Liver (tissue), 9 donors: Measurements from ENCODE around the gene GNG13. TPM values are rescaled to one million over a fixed set of nuclear protein-coding genes. Genes with fewer than 3 reads are reported as not detected.

Source experiments
- DNase-seq: peaks from one replicate; pipeline ENCODE4 v3.0.0-alpha.2; 2017; ENCODE audit warnings: low spot score
- H3K27ac ChIP-seq, 2 donors: one replicate each; pipeline ENCODE4 v1.7.0; 2013; ENCODE audit warnings: inconsistent platforms in 2 of 2, low read length in 2 of 2, control low read depth in 1 of 2, low read depth in 1 of 2, mild to moderate bottlenecking in 1 of 2
- H3K27me3 ChIP-seq, 4 donors: one replicate each; pipeline versions ENCODE4 v1.6.1 to v1.7.0; 2013; ENCODE audit warnings: low read length in 3 of 4, inconsistent platforms in 1 of 4, mild to moderate bottlenecking in 1 of 4, moderate library complexity in 1 of 4; ENCODE audit not compliant: control insufficient read depth in 4 of 4, insufficient read depth in 4 of 4
- H3K36me3 ChIP-seq, 4 donors: one replicate each; pipeline versions ENCODE4 v1.6.1 to v1.7.0; 2013; ENCODE audit warnings: low read length in 3 of 4, mild to moderate bottlenecking in 3 of 4, low read depth in 1 of 4, moderate library complexity in 1 of 4; ENCODE audit not compliant: control insufficient read depth in 4 of 4, insufficient read depth in 3 of 4
- H3K4me1 ChIP-seq, 4 donors: one replicate each; pipeline versions ENCODE4 v1.6.1 to v1.7.0; 2013; ENCODE audit warnings: low read length in 3 of 4, mild to moderate bottlenecking in 3 of 4, moderate library complexity in 1 of 4; ENCODE audit not compliant: control insufficient read depth in 4 of 4, insufficient read depth in 4 of 4
- H3K4me3 ChIP-seq, 3 donors: one replicate each; pipeline versions ENCODE4 v1.6.1 to v1.7.0; 2013; ENCODE audit warnings: low read length in 3 of 3, control low read depth in 1 of 3, low read depth in 1 of 3, mild to moderate bottlenecking in 1 of 3
- H3K9ac ChIP-seq, 2 donors: one replicate each; pipeline ENCODE4 v1.7.0; 2013; ENCODE audit warnings: low read length in 2 of 2, mild to moderate bottlenecking in 2 of 2, moderate library complexity in 2 of 2, control low read depth in 1 of 2, low read depth in 1 of 2
- H3K9me3 ChIP-seq, 4 donors: one replicate each; pipeline versions ENCODE4 v1.6.1 to v1.7.0; 2013; ENCODE audit warnings: low read length in 3 of 4; ENCODE audit not compliant: control insufficient read depth in 4 of 4
- ATF3 ChIP-seq: IDR thresholded peaks from 2 replicates; pipeline ENCODE4 v1.6.1; 2016; ENCODE audit warnings: antibody characterized with exemption
- FOXA1 ChIP-seq: IDR thresholded peaks from 2 replicates; pipeline ENCODE4 v1.6.1; 2016; ENCODE audit warnings: antibody characterized with exemption
- GABPA ChIP-seq, 2 donors: IDR thresholded peaks in 1 of 2; conservative IDR thresholded peaks in 1 of 2; 2 replicates each; pipeline ENCODE4 v1.6.1; 2016; ENCODE audit warnings: antibody characterized with exemption in 2 of 2, mild to moderate bottlenecking in 1 of 2, moderate library complexity in 1 of 2
- HNF4G ChIP-seq: IDR thresholded peaks from 2 replicates; pipeline ENCODE4 v1.6.1; 2016; ENCODE audit warnings: antibody characterized with exemption
- JUND ChIP-seq, 2 donors: IDR thresholded peaks; 2 replicates each; pipeline ENCODE4 v1.6.1; 2016; ENCODE audit warnings: antibody characterized with exemption in 2 of 2
- MAX ChIP-seq: IDR thresholded peaks from 2 replicates; pipeline ENCODE4 v1.6.1; 2016; ENCODE audit warnings: antibody characterized with exemption
- RAD21 ChIP-seq, 2 donors: IDR thresholded peaks; 2 replicates each; pipeline ENCODE4 v1.6.1; 2016; ENCODE audit warnings: antibody characterized with exemption in 2 of 2, mild to moderate bottlenecking in 2 of 2
- SP1 ChIP-seq: IDR thresholded peaks from 2 replicates; pipeline ENCODE4 v1.6.1; 2018; ENCODE audit warnings: antibody characterized with exemption, mild to moderate bottlenecking
- TAF1 ChIP-seq: conservative IDR thresholded peaks from 2 replicates; pipeline ENCODE4 v1.6.1; 2016; ENCODE audit warnings: antibody characterized with exemption, mild to moderate bottlenecking
- WGBS: extraction: QIAGEN DNeasy Blood & Tissue Kit; methylation state at CpG from one replicate; pipeline ENCODE4 v1.1.7; 2013; 5-methylcytosine and 5-hydroxymethylcytosine counted together
- polyA plus RNA-seq, 2 donors: library from polyadenylated mRNA; stranded (reverse) in 1 of 2; unstranded in 1 of 2; fragments of 200-250 nt in 1 of 2; fragments of >200 nt in 1 of 2; fragmentation: Nextera tagmentation in 1 of 2; extraction: Ambion mirVana in 1 of 2; gene quantifications; one replicate each; pipeline versions ENCODE4 v1.2.1 to v1.2.3, GENCODE V29; 2013 to 2015
- total RNA-seq, 2 donors: library from RNA; depleted of rRNA; stranded (reverse); fragments of >200 nt; gene quantifications; one replicate each; pipeline ENCODE4 v1.2.3, GENCODE V29; 2014
- TF ChIP-seq, protein P1 (sequence below): IDR thresholded peaks from 2 replicates; pipeline ENCODE4 v1.6.1; 2016; ENCODE audit warnings: antibody characterized with exemption
- TF ChIP-seq, protein P2 (sequence below): IDR thresholded peaks from 2 replicates; pipeline ENCODE4 v1.6.1; 2016; ENCODE audit warnings: antibody characterized with exemption, mild to moderate bottlenecking
- donor health status: healthy.
- donor health status: healthy.
- donor health status: healthy.
- donor health status: healthy.
- donor health status: healthy.

GNG13 gene
- total and polyA plus RNA-seq, 4 donors, result not detected

- peaks cover 8 to 10% (median 8%) of the 10 kb centered on the region in 4 donors for H3K4me1 ChIP-seq
- H3K9me3 ChIP-seq, result no peaks in the 10 kb centered on the region
- 93% methylated on average over 8 of the region's 8 CpGs for WGBS
- H3K4me3 ChIP-seq, result no peak overlapping the region
- DNase-seq, result no peak
- H3K27ac ChIP-seq, result no peak overlapping the region
- H3K27me3 ChIP-seq, result peaks cover 0 to 3% (median 0%) of the 10 kb centered on the region in 4 donors
- H3K9ac ChIP-seq, result no peak overlapping the region
- TF ChIP-seq HNF4G (no peak), FOXA1 (no peak), SP1 (no peak), GABPA (IDR thresholded peaks at IDR 0.05 in 1 of 2, conservative IDR thresholded peaks at IDR 0.05 in 1 of 2) (no peak), ATF3 (no peak), MAX (no peak), JUND (IDR thresholded peaks at IDR 0.05) (no peak), RAD21 (IDR thresholded peaks at IDR 0.05) (no peak)
- TF ChIP-seq, protein P1, sequence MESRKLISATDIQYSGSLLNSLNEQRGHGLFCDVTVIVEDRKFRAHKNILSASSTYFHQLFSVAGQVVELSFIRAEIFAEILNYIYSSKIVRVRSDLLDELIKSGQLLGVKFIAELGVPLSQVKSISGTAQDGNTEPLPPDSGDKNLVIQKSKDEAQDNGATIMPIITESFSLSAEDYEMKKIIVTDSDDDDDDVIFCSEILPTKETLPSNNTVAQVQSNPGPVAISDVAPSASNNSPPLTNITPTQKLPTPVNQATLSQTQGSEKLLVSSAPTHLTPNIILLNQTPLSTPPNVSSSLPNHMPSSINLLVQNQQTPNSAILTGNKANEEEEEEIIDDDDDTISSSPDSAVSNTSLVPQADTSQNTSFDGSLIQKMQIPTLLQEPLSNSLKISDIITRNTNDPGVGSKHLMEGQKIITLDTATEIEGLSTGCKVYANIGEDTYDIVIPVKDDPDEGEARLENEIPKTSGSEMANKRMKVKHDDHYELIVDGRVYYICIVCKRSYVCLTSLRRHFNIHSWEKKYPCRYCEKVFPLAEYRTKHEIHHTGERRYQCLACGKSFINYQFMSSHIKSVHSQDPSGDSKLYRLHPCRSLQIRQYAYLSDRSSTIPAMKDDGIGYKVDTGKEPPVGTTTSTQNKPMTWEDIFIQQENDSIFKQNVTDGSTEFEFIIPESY, result no peak
- TF ChIP-seq, protein P2, sequence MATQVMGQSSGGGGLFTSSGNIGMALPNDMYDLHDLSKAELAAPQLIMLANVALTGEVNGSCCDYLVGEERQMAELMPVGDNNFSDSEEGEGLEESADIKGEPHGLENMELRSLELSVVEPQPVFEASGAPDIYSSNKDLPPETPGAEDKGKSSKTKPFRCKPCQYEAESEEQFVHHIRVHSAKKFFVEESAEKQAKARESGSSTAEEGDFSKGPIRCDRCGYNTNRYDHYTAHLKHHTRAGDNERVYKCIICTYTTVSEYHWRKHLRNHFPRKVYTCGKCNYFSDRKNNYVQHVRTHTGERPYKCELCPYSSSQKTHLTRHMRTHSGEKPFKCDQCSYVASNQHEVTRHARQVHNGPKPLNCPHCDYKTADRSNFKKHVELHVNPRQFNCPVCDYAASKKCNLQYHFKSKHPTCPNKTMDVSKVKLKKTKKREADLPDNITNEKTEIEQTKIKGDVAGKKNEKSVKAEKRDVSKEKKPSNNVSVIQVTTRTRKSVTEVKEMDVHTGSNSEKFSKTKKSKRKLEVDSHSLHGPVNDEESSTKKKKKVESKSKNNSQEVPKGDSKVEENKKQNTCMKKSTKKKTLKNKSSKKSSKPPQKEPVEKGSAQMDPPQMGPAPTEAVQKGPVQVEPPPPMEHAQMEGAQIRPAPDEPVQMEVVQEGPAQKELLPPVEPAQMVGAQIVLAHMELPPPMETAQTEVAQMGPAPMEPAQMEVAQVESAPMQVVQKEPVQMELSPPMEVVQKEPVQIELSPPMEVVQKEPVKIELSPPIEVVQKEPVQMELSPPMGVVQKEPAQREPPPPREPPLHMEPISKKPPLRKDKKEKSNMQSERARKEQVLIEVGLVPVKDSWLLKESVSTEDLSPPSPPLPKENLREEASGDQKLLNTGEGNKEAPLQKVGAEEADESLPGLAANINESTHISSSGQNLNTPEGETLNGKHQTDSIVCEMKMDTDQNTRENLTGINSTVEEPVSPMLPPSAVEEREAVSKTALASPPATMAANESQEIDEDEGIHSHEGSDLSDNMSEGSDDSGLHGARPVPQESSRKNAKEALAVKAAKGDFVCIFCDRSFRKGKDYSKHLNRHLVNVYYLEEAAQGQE, result no peak
- no peaks in the 10 kb centered on the region for H3K36me3 ChIP-seq
Observed at GRCh38 chr16:793414-793813, 7.1 kb downstream of the GNG13 start.

DNA sequence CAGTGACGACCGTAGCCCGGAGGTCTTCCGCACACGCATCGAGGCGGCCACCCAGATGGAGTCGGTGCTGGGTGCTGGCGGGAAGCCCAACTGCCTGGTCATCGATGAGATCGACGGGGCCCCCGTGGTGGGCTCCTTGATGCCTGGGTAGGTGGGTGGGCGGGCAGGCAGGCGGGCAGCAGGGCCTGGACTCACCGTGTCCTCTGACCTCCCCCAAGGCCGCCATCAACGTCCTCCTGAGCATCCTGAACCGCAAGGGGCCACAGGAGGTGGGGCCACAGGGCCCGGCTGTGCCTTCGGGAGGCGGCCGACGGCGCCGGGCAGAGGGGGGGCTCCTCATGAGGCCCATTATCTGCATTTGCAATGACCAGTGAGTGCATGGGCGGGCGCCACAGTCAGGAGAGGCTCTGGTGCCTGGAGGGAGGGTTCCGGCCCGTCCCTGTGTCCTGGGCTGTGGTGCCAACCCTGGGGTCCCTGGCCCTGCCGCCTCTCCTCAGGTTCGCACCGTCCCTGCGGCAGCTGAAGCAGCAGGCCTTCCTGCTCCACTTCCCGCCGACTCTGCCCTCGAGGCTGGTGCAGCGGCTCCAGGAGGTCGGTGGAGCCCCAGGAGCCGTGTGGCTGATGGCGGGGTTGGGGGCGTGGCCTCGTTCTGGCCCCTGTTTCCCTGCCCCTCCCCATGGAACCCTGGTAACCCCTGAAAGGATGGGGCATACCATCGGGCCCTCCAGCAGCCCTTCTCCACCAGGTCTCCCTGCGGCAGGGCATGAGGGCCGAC, 8.1 kb downstream of the GNG13 start:
- Histone ChIP-seq H3K4me1 (peaks cover 8 to 16% (median 13%) of the 10 kb centered on the region in 4 donors), H3K9me3 (no peaks in the 10 kb centered on the region), H3K27me3 (peaks cover 0 to 3% (median 0%) of the 10 kb centered on the region in 4 donors), H3K4me3 (no peak overlapping the region), H3K9ac (no peak overlapping the region), H3K36me3 (no peaks in the 10 kb centered on the region), H3K27ac (no peak overlapping the region)
- DNase-seq, result no peak
- 96% methylated on average over 46 of the region's 46 CpGs for WGBS
- TF ChIP-seq FOXA1, result no peak
- TF ChIP-seq TAF1, result no peak
- TF ChIP-seq GABPA (IDR thresholded peaks at IDR 0.05 in 1 of 2, conservative IDR thresholded peaks at IDR 0.05 in 1 of 2), result no peak
- TF ChIP-seq, protein P1, result no peak
